Measurements from ENCODE around the gene CCL16.

GRCh38 chr17:35942588-35943186 lies 38.6 kb downstream of the CCL16 start:
- no peak for TF ChIP-seq POLR2A (IDR thresholded peaks at IDR 0.05; ENCODE audit: low read depth, low read length)
- TF ChIP-seq POLR2AphosphoS5 (IDR thresholded peaks at IDR 0.05; ENCODE audit: low read depth, low read length) = no peak
- TF ChIP-seq TAF1 (IDR thresholded peaks at IDR 0.05; ENCODE audit: borderline replicate concordance, low read depth, low read length) = no peak

Measured in GM12892 (cell line).